Activated T-helper 1 cell treated with anti-CD3 and anti-CD28 coated beads, Interleukin-12 subunit alpha, Interleukin-12 subunit beta, Interleukin-2, Interleukin-4 antibody, amounts not matched to agents 30 ng/mL and 10 ng/mL and 1 ng/mL, durations not matched to agents 14 hours and 24 hours and 36 hours (primary cell): ENCODE data around the gene ZFAND6. TPM values are rescaled to one million over a fixed set of nuclear protein-coding genes. Genes with fewer than 3 reads are reported as not detected.
"Not testable (repeated sequence)": the region's sequence is repeated elsewhere in the genome, so short reads cannot be mapped to it uniquely, and the experiment has no call there.

Experiments
- DNase-seq: peaks from one replicate; pipeline ENCODE4 v3.0.0; 2021; ENCODE audit warnings: low spot score
- H3K27ac Mint-ChIP-seq: one replicate; pipeline ENCODE4 v1.8.0; 2021; ENCODE audit warnings: mild to moderate bottlenecking, mixed read lengths
- H3K27me3 Mint-ChIP-seq: one replicate; pipeline ENCODE4 v1.8.0; 2022; ENCODE audit warnings: mild to moderate bottlenecking, moderate library complexity, mixed read lengths; ENCODE audit not compliant: insufficient read depth
- H3K36me3 Mint-ChIP-seq: one replicate; pipeline ENCODE4 v1.8.0; 2021; ENCODE audit warnings: low read depth, mixed read lengths
- H3K4me1 Mint-ChIP-seq: one replicate; pipeline ENCODE4 v1.8.0; 2021; ENCODE audit warnings: low read depth, mixed read lengths
- H3K4me3 Mint-ChIP-seq: one replicate; pipeline ENCODE4 v1.8.0; 2021; ENCODE audit warnings: mild to moderate bottlenecking, moderate library complexity, mixed read lengths
- H3K9me3 Mint-ChIP-seq: one replicate; pipeline ENCODE4 v1.8.0; 2021; ENCODE audit warnings: mixed read lengths
- intact Hi-C: fragments of 100-400 bp; cut with micrococcal nuclease; formaldehyde crosslinking; loops from one replicate; pipeline ENCODE4 v1.15.1; 2024
- total RNA-seq: library from RNA; stranded (reverse); gene quantifications from 2 replicates; pipeline ENCODE4 v1.2.3, GENCODE V29; 2022

Gene ZFAND6
- total RNA-seq, result 43.3 and 50.3 TPM in 2 replicates

DNA sequence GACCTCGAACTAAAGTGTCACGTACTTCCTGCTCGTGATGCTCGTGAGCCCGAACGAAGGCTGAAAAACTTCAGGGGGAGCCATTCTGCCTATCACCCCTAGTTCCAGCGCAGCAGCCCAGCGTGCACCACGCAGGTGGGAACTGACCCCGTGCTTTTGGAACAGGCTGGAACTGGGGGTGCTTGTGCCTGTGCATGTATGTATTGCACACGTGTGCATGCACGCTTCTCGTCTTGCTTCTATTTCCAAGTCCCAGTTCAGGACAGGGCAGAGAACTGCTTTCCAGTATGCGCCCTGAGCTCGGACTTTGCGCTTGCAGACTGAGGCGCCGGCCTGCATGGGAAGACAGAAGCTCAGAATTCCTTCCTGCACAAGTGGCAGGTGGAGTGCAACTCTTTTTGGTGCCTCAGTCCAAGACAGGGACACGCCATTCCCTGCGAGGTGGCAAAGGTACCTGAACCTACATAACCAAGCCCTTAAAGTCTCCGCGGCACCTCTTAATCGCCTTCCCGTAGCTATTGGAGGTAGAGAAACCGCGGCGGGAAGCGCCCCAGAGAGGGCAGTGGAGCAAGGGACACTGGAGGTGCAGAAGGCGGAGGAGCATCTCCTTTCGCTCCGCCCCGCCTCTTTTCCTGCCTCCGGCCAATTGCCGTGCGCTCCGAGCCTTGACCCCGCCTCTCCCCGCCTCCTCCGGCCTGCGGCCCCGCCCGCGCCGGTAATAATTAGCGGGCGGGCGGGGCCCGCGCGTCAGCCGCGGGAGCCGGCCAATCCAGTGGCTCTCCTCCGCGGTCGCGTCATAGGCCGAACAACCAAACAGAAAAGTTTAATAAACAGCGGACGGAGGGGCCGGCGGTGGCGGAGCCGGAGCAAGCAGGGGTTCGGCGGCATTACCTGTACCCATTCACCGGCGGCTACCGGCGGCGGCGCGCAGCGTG, at the start of gene ZFAND6:
Gene ZFAND6, plus strand, starts transcription at position 826 of the 935 bp plus-strand sequence. CDS start 60,669 bp downstream, outside the sequence.
- peaks cover 35% of the 10 kb centered on the region for H3K4me1 Mint-ChIP-seq
- H3K4me3 Mint-ChIP-seq, result peak within 1 kb of the TSS; percentile 91

DNA sequence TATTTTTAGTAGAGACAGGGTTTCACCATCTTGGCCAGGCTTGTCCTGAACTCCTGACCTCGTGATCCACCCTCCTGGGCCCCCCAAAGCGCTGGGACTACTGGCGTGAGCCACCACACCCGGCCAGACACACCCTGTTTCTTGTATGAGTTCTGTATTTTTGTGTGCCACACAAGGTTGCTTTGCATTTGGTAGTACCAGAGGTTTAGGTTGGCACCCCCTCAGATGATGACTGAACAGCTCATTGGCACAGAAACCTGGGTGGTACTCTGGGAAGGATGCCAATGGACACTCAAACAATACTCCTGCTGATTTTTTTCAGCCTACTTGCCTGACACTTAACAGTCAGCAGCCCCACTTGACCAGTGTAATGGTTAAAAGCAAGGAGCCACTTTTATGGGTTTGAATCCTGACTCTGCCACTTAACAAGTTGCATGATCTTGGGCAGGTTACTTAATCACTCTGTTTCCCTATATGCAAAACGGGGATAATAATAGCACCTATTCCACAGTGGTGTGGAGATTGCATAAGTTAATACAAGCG, 49.3 kb upstream of the ZFAND6 start:
- no peaks in the 10 kb centered on the region for H3K9me3 Mint-ChIP-seq

More for the DNA sequence above, at the start of gene ZFAND6:
- peak; percentile 95 for DNase-seq
- H3K36me3 Mint-ChIP-seq, result peaks cover 4% of the 10 kb centered on the region
- no peaks in the 10 kb centered on the region for H3K9me3 Mint-ChIP-seq
- H3K27me3 Mint-ChIP-seq, result peaks cover 2% of the 10 kb centered on the region
- intact Hi-C loops, result loop anchor here (1.0 kb wide), 6 partner anchors 13 to 136 kb away; partner anchors contain the start of genes BCL2A1 and FAH
- H3K27ac Mint-ChIP-seq, result peak within 1 kb of the TSS; percentile 90

DNA sequence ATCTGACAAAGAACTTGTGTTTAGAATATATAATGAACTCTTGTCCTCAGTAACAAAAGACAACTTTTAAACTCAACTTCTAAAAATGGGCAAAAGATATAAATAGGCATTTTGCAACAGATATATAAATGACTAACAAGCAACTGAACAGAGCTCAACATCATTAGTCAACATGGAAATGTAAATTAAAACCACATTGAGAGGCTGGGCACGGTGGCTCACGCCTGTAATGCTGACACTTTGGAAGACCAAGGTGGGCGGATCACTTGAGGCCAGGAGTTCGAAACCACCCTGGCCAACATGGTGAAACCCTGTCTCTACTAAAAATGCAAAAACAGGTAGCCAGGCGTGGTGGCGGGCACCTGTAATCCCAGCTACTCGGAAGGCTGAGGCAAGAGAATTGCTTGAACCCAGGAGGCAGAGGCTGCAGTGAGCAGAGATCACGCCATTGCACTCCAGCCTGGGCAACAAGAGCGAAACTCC, 48.4 kb upstream of the ZFAND6 start:
- not testable (repeated sequence) for H3K27me3 Mint-ChIP-seq, H3K9me3 Mint-ChIP-seq, H3K27ac Mint-ChIP-seq, H3K4me3 Mint-ChIP-seq, H3K4me1 Mint-ChIP-seq, DNase-seq, H3K36me3 Mint-ChIP-seq
- intact Hi-C loops, result loop anchor here (5.0 kb wide), 1 partner anchor 51 kb away; no protein-coding TSS in a partner anchor

More for the DNA sequence above, 49.3 kb upstream of the ZFAND6 start:
- no peak overlapping the region for H3K27ac Mint-ChIP-seq
- no peak overlapping the region for H3K4me3 Mint-ChIP-seq
- H3K27me3 Mint-ChIP-seq, result no peaks in the 10 kb centered on the region
- no peaks in the 10 kb centered on the region for H3K36me3 Mint-ChIP-seq
- H3K4me1 Mint-ChIP-seq, result no peaks in the 10 kb centered on the region
- intact Hi-C loops, result loop anchor here (5.0 kb wide), 1 partner anchor 52 kb away; no protein-coding TSS in a partner anchor
- DNase-seq, result no peak

DNA sequence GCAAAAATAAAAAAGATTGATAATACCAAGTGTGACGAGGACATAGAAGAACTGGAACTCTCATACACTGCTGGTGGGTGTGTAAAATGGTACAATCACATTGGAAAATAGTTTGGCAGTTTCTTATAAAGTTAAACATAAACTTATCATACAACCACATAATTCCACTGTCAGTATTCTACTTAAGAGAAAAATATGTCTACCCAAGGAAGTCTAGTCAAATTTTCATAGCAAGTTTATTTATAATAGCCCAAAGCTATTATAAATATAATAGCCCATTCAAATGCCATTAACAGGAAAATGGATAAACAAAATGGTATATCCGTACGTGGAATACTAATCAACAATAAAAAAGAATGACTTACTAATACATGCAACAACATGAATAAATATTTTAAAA, 47.9 kb upstream of the ZFAND6 start:
- Mint-ChIP-seq H3K4me1 (no peaks in the 10 kb centered on the region), H3K9me3 (no peaks in the 10 kb centered on the region), H3K36me3 (no peaks in the 10 kb centered on the region), H3K27me3 (no peaks in the 10 kb centered on the region), H3K4me3 (no peak overlapping the region), H3K27ac (no peak overlapping the region)
- intact Hi-C loops, result loop anchor here (5.0 kb wide), 1 partner anchor 51 kb away; no protein-coding TSS in a partner anchor
- no peak for DNase-seq

DNA sequence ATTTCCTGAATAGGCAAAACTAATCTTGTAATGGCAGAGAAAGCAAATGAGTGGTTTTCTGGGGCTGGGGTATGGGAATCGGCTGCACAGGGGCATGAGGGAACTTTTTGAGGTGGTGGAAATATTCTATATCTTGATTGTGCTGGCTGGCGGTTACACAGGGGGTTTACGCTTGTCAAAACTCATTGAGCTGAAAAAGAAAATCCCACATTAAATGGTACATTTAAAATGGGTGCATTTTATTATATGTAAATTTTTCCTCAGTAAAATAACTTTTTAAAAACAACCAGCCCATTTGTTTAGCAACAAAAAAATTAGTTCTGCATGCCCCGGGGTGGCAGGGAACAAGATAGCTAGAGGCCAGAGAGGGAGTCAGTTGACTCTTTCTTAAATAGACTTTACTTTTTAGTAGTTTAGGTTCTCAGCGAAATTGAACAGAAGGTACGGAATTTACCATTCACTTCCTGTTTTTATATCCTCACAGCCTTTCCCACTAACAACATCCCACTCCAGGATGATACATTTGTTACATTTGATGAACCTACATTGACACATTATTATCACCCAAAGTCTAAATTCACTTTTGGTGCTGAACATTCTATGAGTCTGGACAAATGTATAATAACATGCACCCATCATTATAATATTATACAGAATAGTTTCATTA, 47.3 kb upstream of the ZFAND6 start:
- H3K4me1 Mint-ChIP-seq, result no peaks in the 10 kb centered on the region
- H3K27ac Mint-ChIP-seq, result no peak overlapping the region
- no peaks in the 10 kb centered on the region for H3K36me3 Mint-ChIP-seq
- no peaks in the 10 kb centered on the region for H3K27me3 Mint-ChIP-seq
- no peak overlapping the region for H3K4me3 Mint-ChIP-seq
- no peak for DNase-seq
- no peaks in the 10 kb centered on the region for H3K9me3 Mint-ChIP-seq
- intact Hi-C loops, result loop anchor here (5.0 kb wide), 1 partner anchor 50 kb away; no protein-coding TSS in a partner anchor

DNA sequence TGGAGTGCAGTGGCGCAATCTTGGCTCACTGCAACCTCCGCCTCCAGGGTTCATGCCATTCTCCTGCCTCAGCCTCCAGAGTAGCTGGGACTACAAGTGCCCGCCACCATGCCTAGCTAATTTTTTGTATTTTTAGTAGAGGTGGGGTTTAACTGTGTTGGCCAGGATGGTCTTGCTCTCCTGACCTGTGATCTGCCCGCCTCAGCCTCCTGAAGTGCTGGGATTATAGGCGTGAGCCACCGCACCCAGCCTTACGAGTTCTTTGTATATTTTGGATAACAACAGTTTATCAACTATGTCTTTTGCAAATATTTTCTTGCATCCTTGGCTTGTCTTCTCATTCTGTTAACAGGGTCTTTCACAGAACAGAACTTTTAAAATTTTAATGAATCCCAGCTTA, 45.3 kb upstream of the ZFAND6 start:
- intact Hi-C loops, result loop anchor here (5.0 kb wide), 1 partner anchor 48 kb away; no protein-coding TSS in a partner anchor
- not testable (repeated sequence) for H3K4me3 Mint-ChIP-seq, DNase-seq, H3K36me3 Mint-ChIP-seq, H3K27me3 Mint-ChIP-seq, H3K9me3 Mint-ChIP-seq, H3K4me1 Mint-ChIP-seq, H3K27ac Mint-ChIP-seq

DNA sequence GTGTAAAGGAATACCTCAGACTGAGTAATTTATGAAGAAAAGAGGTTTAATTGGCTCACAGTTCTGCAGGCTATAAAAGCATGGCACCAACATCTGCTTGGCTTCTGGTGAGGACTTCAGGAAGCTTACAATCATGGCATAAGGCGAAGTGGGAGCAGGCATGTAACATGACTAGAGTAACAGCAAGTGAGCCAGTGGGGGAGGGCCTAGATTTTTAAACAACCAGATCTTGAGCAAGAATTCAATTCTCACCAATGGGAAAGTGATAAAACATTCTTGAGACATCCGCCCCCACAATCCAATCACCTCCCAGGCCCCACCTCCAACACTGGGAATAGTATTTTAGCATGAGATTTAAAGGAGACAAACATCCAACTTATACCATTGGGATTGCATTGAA, 44.3 kb upstream of the ZFAND6 start:
- Mint-ChIP-seq H3K27ac (no peak overlapping the region), H3K27me3 (no peaks in the 10 kb centered on the region), H3K4me3 (no peak overlapping the region), H3K9me3 (no peaks in the 10 kb centered on the region), H3K36me3 (no peaks in the 10 kb centered on the region), H3K4me1 (no peaks in the 10 kb centered on the region)
- intact Hi-C loops, result no loop called here
- DNase-seq, result no peak

DNA sequence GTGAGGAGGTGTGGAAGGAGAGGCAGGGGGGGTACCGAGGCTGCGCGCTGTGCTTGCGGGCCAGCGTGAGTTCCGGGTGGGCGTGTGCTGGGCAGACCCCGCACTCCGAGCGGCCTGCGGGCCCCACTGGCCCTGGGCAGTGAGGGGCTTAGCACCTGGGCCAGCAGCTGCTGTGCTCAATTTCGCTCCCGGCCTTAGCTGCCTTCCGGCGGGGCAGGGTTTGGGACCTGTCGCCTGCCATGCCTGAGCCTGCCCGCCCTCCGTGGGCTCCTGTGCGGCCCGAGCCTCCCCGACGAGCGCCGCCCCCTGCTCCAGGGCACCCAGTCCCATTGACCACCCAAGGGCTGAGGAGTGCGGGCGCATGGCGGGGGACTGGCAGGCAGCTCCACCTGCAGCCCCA, 43.0 kb upstream of the ZFAND6 start:
- intact Hi-C loops, H3K9me3 Mint-ChIP-seq, H3K27ac Mint-ChIP-seq, H3K27me3 Mint-ChIP-seq, H3K4me3 Mint-ChIP-seq, H3K36me3 Mint-ChIP-seq, H3K4me1 Mint-ChIP-seq, DNase-seq: not testable (repeated sequence)

DNA sequence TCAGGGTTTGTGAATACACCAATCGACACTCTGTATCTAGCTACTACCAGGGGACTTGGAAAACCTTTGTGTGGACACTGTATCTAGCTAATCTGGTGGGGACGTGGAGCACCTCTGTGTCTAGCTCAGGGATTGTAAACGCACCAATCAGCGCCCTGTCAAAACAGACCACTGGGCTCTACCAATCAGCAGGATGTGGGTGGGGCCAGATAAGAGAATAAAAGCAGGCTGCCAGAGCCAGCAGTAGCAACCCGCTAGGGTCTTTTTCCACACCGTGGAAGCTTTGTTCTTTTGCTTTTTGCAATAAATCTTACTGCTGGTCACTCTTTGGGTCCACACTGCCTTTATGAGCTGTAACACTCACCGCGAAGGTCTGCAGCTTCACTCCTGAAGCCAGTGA, 42.3 kb upstream of the ZFAND6 start:
- H3K4me3 Mint-ChIP-seq, H3K9me3 Mint-ChIP-seq, H3K4me1 Mint-ChIP-seq, intact Hi-C loops, H3K27me3 Mint-ChIP-seq, DNase-seq, H3K27ac Mint-ChIP-seq, H3K36me3 Mint-ChIP-seq: not testable (repeated sequence)

DNA sequence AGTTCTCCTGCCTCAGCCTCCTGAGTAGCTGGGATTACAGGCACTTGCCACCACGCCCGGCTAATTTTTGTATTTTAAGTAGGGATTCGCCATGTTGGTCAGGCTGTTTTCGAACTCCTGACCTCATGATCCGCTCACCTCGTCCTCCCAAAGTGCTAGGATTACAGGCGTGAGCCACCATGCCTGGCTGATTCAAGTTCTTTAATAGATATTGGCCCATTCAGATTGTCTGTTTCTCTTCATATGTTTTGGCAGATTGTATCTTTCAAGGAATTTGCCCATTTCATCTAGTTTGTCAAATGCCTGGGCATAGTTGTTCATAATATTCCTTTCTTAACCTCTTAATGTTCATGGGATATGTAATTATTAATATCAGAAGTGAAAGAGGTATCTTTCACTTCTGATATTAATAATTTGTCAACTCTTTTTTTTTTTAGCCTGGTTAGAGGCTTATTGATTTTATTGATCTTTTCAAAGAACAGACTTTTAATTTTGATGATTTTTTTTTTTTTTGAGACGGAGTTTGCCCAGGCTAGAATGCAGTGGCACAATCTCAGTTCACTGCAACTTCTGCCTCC, 40.2 kb upstream of the ZFAND6 start:
- no peak overlapping the region for H3K27ac Mint-ChIP-seq

DNA sequence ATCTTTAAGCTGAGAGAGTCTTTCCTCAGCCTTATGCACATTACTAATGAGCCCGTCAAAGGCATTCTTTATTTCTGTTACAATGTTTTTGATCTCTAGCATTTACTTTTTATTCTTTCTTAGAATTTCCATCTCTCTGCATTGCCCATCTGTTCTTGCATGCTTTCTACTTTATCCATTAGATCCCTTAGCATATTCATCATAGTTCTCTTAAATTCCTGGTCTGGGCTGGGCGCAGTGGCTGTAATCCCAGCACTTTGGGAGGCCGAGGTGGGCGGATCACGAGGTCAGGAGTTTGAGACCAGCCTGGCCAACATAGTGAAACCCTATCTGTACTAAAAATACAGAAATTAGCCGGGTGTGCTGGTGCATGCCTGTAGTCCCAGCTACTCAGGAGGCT, 39.3 kb upstream of the ZFAND6 start:
- H3K4me1 Mint-ChIP-seq, result peaks cover 21% of the 10 kb centered on the region
- DNase-seq, intact Hi-C loops, H3K27ac Mint-ChIP-seq, H3K36me3 Mint-ChIP-seq, H3K9me3 Mint-ChIP-seq, H3K27me3 Mint-ChIP-seq, H3K4me3 Mint-ChIP-seq: not testable (repeated sequence)

More for the DNA sequence above, 40.2 kb upstream of the ZFAND6 start:
- Mint-ChIP-seq H3K4me3 (no peak overlapping the region), H3K9me3 (peaks cover 6% of the 10 kb centered on the region), H3K36me3 (peaks cover 3% of the 10 kb centered on the region), H3K4me1 (peaks cover 21% of the 10 kb centered on the region), H3K27me3 (peaks cover 2% of the 10 kb centered on the region)
- intact Hi-C loops, result no loop called here
- no peak for DNase-seq

DNA sequence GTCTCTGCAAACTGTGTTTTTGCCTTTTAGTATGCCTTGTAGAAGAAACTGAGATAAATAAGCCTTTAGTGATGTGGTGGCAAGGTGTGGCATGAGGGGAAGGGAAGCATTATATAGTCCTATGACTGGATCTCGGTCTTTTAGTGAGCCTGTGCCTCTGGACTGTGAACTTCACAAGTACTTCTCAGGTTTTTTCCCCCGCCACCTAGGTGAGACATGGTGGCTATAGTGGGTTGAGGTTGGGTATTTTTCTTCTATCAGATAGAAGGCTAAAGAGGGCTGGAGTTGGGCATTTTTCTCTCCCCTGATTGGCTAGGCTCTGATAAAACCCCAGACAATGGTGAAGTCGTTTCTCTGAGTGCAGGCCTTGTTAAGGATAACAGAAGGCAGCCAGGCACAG, 38.7 kb upstream of the ZFAND6 start:
- Mint-ChIP-seq H3K4me3 (no peak overlapping the region), H3K36me3 (peaks cover 3% of the 10 kb centered on the region), H3K27ac (peak overlapping the region; percentile 29), H3K27me3 (peaks cover 2% of the 10 kb centered on the region), H3K4me1 (peaks cover 22% of the 10 kb centered on the region), H3K9me3 (peaks cover 6% of the 10 kb centered on the region)
- no peak for DNase-seq
- intact Hi-C loops, result no loop called here
